Measurements from ENCODE around the gene EFCC1.

DNA sequence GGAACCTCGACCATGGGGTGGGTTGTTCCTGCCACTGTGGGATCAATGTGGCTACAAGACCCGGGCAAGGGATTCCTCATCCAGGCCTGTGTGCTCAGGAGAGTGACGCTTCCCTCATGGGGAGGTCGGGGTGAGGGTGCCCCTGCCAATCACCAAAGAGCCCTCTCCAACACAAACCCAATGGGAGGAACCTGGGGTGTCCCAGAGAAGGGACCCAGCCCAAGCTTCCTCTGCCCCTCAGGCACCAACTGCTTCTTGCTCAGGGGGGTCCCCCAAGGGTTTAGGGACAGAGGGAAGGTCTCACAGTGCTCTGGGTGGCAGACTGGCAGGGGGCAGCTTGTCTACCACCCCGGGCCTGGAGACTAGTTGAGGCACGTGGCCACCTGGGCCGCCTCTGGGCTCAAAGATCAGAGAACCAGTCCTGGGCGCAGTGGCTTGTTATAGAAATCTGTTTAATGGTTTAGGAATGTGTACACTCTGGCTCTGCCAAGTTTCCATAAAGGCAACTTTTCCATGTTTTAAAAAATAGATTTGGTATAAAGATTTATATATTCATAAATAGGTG lies 86.1 kb downstream of the EFCC1 start:
- TF ChIP-seq, protein P1, sequence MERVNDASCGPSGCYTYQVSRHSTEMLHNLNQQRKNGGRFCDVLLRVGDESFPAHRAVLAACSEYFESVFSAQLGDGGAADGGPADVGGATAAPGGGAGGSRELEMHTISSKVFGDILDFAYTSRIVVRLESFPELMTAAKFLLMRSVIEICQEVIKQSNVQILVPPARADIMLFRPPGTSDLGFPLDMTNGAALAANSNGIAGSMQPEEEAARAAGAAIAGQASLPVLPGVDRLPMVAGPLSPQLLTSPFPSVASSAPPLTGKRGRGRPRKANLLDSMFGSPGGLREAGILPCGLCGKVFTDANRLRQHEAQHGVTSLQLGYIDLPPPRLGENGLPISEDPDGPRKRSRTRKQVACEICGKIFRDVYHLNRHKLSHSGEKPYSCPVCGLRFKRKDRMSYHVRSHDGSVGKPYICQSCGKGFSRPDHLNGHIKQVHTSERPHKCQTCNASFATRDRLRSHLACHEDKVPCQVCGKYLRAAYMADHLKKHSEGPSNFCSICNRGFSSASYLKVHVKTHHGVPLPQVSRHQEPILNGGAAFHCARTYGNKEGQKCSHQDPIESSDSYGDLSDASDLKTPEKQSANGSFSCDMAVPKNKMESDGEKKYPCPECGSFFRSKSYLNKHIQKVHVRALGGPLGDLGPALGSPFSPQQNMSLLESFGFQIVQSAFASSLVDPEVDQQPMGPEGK (CRISPR knock-in tag; IDR thresholded peaks at IDR 0.05; ENCODE audit: borderline replicate concordance): no peak
- TF ChIP-seq RARB (CRISPR knock-in tag; IDR thresholded peaks at IDR 0.05) (no peak), ZFP30 (CRISPR knock-in tag; IDR thresholded peaks at IDR 0.05) (no peak), ZFP3 (CRISPR knock-in tag; IDR thresholded peaks at IDR 0.05) (no peak), ZC3H10 (CRISPR knock-in tag; IDR thresholded peaks at IDR 0.05) (no peak)
- TF ChIP-seq, protein P2, sequence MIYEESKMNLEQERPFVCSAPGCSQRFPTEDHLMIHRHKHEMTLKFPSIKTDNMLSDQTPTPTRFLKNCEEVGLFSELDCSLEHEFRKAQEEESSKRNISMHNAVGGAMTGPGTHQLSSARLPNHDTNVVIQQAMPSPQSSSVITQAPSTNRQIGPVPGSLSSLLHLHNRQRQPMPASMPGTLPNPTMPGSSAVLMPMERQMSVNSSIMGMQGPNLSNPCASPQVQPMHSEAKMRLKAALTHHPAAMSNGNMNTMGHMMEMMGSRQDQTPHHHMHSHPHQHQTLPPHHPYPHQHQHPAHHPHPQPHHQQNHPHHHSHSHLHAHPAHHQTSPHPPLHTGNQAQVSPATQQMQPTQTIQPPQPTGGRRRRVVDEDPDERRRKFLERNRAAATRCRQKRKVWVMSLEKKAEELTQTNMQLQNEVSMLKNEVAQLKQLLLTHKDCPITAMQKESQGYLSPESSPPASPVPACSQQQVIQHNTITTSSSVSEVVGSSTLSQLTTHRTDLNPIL (CRISPR knock-in tag; IDR thresholded peaks at IDR 0.05; ENCODE audit: low read depth): no peak

Measured in SK-N-SH treated with all-trans-retinoic acid at 6 μM for 48 hours (cell line).